ENCODE data around the gene TRIM38.
"Not testable (repeated sequence)": the region's sequence is repeated elsewhere in the genome, so short reads cannot be mapped to it uniquely, and the experiment has no call there.

Gene TRIM38

DNA sequence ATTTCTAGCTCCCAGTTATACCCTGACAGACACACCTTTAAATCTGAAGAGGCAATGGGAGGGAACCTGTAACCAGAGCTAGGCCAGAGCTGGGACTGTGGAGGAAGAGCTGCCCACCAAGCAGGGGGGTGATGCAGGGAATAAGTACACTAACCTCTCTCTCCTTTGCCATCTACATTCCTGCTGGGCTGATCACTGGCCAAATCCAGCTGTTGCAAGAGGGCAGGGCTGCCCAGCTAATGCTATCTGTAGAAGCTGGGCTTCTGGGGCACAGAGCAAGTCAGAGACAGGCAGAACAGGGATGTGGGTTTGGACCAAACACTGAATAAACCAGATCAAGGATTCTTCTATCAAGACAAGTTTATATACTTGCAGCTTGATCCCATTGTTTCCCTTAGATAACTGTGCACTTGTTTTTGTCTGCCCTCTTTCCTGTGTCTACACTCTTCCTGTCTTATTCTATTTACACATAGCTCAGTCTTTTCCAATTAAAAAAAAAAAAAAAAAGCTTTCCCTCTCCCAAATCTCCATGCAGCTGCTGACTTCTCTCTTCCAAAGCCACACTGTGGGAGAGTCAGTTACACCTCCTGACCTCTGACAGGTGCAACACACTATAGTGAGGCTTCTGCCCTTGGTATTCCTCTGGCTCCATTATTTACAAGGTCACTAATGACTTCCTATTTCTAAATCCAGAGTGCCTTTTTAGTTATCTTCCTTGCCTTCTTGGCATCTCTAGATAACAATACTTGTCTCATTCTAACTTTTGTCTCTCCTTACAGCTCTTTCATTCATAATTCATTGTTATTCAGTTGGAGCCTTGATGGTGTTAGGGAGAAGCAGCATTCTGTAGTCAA is 43.7 kb downstream of the TRIM38 start:
- DNase-seq (ENCODE audit: low read depth in 2 of 2), result no peak

DNA sequence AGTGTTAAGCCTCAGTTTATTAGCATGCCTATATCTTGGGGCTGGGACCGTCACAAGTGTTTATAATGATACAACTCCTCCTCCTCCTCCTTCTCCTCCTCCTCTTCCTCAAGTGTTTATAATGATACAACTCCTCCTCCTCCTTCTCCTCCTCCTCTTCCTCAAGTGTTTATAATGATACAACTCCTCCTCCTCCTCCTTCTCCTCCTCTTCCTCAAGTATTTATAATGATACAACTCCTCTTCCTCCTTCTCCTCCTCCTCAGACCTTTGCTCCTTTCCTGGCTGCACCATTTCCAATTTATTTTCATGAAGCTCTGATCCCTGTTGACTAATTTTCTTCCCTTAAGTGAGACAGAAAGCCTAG is 44.3 kb downstream of the TRIM38 start:
- not testable (repeated sequence) for DNase-seq (ENCODE audit: low read depth in 2 of 2)

DNA sequence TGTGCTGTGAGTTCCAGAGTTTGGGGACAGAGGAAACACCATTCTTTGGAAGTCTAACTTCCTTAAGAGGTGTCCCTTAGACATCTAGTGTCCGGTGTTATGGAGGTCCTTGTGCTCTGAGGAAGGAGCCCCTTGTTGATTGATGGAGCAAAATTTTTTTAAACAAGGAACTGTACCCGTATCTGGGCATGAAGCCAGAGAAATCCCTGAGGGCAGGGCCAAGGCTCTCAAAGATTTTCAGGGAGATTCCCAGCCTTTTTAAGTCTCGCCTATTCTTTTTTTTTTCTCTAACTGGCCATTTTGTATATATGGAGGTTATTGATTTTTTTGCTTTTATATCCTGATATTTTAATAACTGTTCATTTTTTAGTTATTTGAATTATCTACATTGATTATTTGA is 45.9 kb downstream of the TRIM38 start:
- DNase-seq (ENCODE audit: low read depth in 2 of 2), result no peak

DNA sequence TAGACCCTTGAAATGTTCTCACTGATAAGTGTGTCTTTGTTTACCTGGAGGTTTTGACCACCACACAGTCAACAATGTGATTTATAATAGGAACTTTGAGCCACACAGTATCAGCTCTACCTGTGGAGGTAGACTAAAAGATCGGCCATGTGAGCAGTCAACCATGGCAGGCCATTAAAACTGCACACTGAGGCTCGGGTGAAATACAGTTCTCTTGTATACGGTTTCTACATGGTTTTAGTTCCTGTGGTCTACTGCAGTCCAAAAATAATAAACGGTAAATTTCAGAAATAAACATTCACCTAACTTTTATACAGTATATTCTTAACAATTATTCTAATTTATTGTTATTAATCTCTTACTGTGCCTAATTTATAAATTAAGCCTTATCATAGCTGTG is 47.2 kb downstream of the TRIM38 start:
- DNase-seq (ENCODE audit: low read depth in 2 of 2), result no peak

DNA sequence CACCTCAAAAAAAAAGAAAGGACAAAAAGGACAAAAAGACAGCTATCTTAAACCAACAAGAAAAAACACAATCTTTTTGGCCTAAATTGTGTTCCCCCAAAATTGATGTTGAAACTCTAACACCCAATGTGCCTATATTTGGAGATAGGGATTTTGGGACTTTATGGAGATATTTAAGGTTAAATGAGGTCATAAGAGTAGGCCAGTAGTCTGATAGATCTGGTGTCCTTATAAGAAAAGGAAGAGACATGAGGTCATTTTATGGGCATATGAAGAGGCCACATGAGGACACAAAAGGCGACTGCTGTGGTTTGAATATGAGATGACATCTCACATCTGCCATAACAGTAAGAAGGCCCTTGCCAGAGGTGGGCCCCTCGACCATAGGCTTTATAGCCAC is 49.5 kb downstream of the TRIM38 start:
- DNase-seq (ENCODE audit: low read depth in 2 of 2), result no peak

DNA sequence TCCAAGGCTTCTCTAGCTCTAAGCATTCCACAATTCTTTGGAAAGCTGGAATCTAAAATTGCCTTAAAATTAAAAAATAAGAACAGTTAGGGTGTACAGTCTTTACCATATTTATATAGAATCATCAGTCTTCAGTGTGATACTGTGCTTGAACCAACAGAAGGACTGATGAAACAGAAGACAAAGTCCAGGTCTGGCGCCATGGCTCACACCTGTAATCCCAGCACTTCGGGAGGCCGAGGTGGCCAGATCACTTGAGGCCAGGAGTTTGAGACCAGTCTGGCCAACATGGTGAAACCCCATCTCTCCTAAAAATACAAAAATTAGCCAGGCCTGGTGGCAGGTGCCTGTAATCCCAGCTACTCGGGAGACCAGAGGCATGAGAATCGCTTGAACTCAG is 51.8 kb downstream of the TRIM38 start:
- DNase-seq (ENCODE audit: low read depth in 2 of 2), result not testable (repeated sequence)

DNA sequence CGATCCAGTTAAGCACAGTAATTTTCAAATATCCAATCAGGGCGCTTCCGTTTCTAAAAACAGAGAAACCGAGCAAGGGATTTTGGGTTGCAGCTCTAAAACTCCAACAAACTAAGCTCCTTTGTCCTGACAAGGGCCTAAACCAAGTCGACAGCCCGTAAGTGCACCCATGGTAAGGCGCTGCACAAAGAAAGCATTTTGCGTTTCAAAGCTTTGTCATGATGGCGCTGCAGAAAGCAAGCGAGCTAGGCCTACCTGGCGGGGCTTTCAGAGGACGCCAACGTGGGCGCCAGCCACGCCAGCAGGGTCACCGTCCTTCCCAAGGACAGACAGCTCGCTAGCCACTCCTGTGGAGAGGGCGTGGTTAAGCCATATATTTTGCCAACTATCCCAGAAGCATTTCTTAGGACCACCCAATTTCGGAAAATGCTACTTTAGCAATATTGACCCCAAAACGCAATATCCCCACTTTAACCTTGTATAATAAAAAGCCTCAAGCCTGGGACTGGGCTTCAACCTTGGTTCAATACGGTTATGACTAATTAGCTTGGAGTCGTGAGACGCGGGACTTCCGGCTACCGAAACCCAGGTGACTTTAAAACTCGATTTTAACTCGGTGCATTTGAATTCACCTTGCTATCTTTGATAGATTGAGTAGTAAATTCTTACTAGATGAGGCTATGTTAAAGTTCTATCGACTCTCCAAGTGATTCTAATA is 53.8 kb downstream of the TRIM38 start:
- DNase-seq (ENCODE audit: low read depth in 2 of 2), result no peak

DNA sequence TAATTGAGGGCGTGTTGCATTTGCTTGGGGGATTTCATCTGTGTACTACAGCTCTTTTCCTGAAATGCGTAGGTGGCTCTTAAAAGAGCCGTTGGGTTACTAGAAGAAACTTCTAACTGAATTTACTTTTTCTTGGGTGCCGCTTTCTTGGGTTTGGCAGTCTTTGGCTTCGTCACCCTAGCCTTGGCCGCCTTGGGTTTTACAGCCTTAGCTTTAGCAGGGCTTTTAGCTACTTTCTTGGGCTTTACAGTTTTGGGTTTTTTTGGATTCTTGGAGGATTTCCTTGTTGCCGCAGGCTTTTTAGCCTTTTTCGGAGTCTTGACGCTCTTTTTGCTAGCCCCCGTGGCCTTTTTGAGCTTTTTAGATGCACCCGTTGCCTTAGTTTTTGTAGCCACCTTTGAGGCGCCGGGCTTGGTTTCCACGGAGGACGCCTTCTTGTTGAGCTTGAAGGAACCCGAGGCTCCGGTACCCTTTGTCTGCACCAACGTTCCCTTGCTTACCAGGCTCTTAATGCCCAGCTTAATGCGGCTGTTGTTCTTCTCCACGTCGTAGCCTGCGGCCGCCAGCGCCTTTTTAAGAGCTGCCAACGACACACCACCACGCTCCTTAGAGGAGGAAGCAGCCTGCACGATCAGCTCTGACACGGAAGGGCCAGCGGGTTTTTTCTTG is 54.5 kb downstream of the TRIM38 start:
- no peak for DNase-seq (ENCODE audit: low read depth in 2 of 2)

DNA sequence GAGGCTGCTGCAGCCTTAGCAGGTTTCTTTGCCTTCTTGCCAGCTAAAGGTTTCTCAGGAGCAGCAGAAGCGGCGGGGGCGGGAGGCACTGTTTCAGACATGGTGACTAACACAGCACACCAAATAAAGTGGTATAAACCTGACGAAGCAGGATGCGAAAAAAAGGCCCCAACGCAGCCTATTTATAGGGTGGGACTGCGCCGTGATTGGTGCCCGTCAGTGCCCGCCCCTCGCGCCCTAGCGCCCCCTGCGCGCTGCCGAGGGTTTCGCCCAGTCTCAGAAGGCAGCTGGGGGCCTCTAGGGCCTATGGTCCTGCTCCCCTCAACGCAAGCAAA is 55.0 kb downstream of the TRIM38 start:
- peak; percentile 52 to 67 for DNase-seq (ENCODE audit: low read depth in 2 of 2)

DNA sequence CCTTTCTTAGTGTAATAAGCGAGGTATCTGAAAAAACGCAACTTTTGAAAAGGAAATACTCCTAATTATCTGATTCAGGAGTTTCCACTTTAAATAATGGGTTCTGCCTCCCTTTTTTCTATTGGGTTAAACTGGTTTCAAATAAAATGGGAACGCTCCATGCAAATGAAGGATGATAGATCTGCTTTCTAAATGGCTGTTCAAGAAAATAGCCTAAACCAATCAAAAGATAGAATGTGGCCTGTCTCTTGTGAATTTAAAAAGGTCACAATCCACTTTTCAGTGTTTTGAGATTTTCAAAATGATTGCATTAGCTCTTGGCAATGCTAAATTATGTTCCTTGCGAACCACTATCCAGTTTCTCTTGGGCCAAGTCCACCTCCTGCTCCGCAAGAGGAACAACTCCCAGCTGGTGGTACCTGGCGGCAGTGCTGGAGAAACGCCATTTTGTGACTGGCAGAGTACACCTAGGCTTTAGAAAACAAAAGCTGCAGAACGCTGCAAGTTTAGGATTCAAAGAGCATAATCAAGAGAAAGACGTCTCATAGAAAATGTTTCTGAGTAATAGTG is 56.7 kb downstream of the TRIM38 start:
- DNase-seq (ENCODE audit: low read depth in 2 of 2), result no peak

DNA sequence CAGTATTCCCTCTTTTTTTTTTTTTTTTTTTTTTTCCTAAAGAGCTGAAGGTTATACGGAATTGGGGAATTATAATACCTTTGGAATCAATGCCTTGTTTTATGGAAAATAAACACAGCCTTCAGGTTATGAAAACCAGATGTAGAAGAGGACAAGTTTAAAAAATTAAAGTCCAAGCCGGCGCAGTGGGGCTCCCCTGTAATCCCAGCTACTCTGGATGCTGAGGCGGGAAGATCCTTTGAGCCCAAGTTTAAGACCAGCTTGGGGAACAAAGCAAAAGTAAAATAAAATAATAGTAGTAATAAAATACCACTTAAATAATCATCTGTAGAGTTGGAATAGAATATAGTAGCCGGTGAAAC is 57.3 kb downstream of the TRIM38 start:
- DNase-seq (ENCODE audit: low read depth in 2 of 2), result no peak

DNA sequence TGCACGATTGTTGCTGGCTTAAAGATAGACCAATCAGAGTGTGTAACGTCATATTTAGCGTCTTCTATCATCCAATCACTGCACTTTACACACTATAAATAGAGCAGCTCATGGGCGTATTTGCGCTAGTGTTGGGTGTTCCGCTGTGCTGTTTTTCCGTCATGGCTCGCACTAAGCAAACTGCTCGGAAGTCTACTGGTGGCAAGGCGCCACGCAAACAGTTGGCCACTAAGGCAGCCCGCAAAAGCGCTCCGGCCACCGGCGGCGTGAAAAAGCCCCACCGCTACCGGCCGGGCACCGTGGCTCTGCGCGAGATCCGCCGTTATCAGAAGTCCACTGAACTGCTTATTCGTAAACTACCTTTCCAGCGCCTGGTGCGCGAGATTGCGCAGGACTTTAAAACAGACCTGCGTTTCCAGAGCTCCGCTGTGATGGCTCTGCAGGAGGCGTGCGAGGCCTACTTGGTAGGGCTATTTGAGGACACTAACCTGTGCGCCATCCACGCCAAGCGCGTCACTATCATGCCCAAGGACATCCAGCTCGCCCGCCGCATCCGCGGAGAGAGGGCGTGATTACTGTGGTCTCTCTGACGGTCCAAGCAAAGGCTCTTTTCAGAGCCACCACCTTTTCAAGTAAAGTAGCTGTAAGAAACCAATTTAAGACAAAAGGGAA is 57.9 kb downstream of the TRIM38 start:
- DNase-seq (ENCODE audit: low read depth in 2 of 2), result peak; percentile 45 to 55

DNA sequence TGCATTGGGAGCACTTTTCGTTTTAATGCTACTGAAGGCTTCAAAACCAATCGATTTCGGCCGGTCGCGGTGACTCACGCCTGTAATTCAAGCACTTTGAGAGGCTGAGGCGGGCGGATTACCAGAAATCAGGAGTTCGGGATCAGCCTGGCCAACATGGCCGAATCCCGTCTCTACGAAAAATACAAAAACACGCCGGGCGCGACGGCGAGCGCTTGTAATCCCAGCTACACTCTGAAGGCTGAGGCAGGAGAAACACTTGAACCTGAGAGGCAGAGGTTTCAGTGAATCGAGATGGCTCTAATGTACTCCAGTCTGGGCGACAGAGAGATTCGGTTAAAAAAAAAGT is 58.4 kb downstream of the TRIM38 start:
- DNase-seq (ENCODE audit: low read depth in 2 of 2), result no peak

DNA sequence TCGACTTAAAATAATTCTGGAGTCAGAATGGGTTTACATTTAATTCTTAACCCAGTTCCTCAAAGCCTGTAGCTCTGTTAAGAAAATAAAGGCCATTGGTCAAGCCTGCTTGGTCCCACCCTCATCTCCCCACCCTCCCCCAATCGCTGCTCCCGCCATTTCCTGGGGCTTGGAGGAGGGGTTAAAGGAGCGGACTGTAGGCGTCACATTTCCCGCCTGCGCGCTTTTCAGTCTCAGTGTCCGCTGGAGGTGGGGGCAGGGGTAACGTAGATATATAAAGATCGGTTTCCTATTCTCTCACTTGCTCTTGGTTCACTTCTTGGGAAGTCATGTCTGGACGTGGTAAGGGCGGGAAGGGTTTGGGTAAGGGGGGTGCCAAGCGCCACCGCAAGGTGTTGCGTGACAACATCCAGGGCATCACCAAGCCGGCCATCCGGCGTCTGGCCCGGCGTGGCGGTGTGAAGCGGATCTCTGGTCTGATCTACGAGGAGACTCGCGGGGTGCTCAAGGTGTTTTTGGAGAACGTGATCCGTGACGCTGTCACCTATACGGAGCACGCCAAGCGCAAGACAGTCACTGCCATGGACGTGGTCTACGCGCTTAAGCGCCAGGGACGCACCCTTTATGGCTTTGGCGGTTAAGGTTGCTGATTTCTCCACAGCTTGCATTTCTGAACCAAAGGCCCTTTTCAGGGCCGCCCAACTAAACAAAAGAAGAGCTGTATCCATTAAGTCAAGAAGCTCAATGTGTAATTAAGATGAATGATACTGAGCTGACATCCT is 58.9 kb downstream of the TRIM38 start:
- DNase-seq (ENCODE audit: low read depth in 2 of 2), result peak; percentile 66 to 81

DNA sequence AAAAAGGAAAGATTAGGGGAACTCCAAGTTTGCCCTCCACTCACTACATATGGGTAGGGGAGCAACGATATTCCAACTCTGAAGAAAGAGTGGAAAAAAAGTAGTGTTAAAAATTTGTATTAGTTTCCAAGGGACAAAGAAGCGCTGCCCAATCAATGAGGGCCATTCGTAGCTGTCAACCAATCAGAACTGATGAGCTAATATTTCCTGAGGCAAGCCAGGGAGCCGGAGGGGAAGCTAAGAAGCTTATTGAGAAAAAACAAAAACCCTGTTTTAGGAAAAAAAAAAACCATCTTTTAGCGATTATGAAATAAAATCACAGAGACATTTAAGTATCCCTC is 59.5 kb downstream of the TRIM38 start:
- DNase-seq (ENCODE audit: low read depth in 2 of 2), result no peak

DNA sequence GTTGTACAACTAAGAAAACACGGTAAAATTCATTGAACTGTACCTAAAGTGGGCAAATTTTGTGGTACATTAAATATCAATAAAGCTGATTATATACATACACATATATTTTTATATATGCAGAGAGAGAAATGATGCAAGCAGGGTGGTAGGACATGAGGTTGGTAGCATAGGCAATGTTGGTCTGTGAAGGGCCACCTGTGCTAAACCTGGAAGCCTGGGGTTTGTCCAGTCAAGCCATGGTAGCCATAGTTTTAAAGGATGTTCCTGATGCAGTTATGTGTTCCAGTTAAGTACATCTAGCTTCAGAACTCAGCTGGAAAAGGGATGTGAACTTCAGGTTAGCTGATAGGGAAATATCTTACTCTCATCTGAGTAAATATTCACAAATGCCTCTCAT is 60.1 kb downstream of the TRIM38 start:
- DNase-seq (ENCODE audit: low read depth in 2 of 2), result no peak

DNA sequence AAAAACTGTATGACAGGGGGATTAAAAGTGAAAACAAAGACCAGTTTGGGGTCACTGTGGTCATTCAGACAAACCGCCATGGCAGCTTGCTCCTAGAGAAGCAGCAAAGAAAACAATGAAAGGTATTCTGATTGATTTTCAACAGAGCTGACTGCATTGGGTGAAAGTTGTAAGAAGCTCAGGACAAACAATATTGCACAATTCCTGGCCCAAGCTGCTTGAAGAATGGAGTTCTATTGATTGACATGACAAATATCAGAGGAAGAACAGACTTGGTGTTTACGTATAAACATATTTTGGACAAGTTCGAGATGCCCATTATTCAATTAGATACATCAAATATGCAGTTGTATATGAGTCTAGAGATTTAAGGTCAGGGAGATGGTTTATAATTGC is 62.0 kb downstream of the TRIM38 start:
- DNase-seq (ENCODE audit: low read depth in 2 of 2), result no peak

DNA sequence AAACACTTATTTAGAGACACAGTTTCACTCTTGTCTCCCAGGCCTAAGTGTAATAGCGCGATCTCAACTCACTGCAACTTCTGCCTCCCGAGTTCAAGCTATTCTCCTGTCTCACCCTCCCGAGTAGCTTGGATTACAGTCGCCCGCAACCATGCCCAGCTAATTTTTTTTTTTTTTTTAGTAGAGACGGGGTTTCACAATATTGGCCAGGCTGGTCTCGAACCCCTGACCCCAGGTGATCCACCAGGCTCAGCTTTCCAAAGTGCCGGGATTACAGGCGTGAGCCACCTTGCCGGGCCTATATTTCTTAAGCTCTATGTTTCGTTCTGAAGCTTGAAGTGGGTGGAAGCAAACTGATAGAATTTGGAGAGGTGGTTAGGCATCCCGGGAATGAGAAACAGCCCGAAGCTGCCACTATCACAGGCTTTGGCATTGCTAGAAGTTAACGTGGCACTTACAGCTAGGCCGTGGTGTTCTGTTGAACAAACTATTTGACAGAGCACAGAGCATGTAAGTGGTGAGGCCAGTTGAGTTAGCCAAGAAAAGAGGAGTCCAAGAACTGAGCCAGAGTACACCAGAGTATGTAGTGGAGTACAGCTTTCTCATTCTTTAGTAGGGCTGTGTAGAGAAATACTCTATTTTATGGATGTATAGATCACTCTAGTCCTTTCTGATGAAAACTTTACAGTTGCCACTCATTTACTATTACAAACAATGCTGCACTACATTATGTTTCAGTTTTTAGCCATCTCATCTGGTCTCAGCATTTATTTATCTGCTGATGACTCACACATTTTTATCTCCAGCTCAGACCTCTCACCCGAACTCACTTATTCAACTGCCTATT is 62.7 kb downstream of the TRIM38 start:
- no peak for DNase-seq (ENCODE audit: low read depth in 2 of 2)

DNA sequence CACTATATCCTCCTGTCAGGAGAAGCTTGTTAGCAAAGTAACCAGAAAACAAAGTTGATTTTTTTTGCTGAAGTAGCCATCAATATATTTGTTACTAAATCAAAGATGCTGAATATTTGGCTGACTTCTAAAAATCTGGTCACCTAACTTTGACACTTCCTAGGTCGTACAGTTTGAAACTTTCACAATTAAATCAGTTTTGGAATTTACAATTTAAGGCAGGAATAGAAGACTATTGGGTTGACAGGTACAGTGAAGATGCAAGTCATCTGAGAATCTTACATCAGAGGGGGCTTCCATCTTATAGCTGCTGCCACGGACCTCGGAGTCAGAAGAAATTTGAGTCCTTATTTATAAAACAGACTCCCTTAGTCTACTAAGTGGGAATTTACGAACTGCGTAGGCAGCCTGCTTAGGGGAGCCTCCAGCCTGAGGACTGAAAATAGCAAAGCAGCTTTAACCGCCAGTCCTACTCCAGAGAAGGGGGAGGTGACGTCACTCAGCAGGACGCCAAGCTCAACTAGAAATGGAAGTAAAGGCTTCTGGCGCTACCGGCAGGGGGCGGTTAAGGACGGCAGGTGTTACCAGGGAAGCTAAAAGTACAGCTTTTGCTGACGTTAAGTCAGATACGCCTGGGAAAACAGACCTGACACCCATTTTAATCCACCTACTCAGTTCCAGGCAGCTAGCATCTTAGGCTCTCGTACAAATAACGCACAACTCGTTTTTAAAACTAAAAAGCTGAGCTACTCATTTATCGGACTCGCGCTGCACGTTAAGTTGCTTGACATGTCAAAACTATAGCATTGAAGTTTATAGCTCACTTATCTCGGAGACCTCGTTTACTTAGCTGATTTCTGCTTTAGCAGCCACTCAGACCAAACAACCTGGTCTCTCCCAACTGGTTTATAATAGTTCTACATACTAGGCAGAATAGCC is 63.6 kb downstream of the TRIM38 start:
- DNase-seq (ENCODE audit: low read depth in 2 of 2), result peak; percentile 65 to 84

Data from stimulated activated CD8-positive, alpha-beta memory T cell treated with anti-CD3 and anti-CD28 coated beads, Interleukin-15, amount 100 ng/mL, for 4 hours (primary cell).